PC-3 (cell line): Measurements from ENCODE around the gene DNAJC11. TPM values are rescaled to one million over a fixed set of nuclear protein-coding genes. Genes with fewer than 3 reads are reported as not detected.
"Not testable (repeated sequence)": the region's sequence is repeated elsewhere in the genome, so short reads cannot be mapped to it uniquely, and the experiment has no call there.

ENCODE experiments used
- ATAC-seq: fragments of 200-7000 bp; cut with Tn5 transposase; 2 replicates; pipeline ENCODE4 v1.9.1; 2020; ENCODE audit warnings: mild to moderate bottlenecking, moderate library complexity
- BruUV-seq: library from RNA; stranded (reverse); fragments of 400-500 nt; replicated peaks from 2 replicates; lab custom pipeline; 2021; lab: Mats Ljungman, UMichigan
- CTCF ChIA-PET: fragments of 300-600 bp; sonication (Branson Sonifier 250); formaldehyde crosslinking; loops from one replicate; lab custom pipeline; 2022; ENCODE audit warnings: antibody characterized with exemption; lab: Charles Lee
- POLR2A ChIA-PET: fragments of 300-600 bp; sonication (Branson Sonifier 250); formaldehyde crosslinking; loops from one replicate; lab custom pipeline; 2022; ENCODE audit warnings: antibody characterized with exemption; ENCODE audit not compliant: unreplicated experiment; lab: Charles Lee
- DNase-seq: peaks from one replicate; pipeline ENCODE4 v3.0.0-alpha.2; 2015
- H2AFZ ChIP-seq: fragments of 300-600 bp; sonication (generic); 2 replicates; pipeline ENCODE4 v1.6.0; 2016; ENCODE audit warnings: antibody characterized with exemption, low read length
- H3F3A ChIP-seq: fragments of 300-600 bp; sonication (generic); one replicate; pipeline ENCODE4 v1.6.0; 2017; ENCODE audit warnings: antibody characterized with exemption, low read length, control low read depth, mild to moderate bottlenecking; ENCODE audit not compliant: unreplicated experiment
- H3K27ac ChIP-seq: fragments of 300-600 bp; sonication (generic); 2 replicates; pipeline ENCODE4 v1.5.1; 2016; ENCODE audit warnings: mild to moderate bottlenecking, low read length
- H3K27me3 ChIP-seq: fragments of 300-600 bp; sonication (generic); 2 replicates; pipeline ENCODE4 v1.6.1; 2016; ENCODE audit warnings: low read length, mixed read lengths
- H3K36me3 ChIP-seq: fragments of 300-600 bp; sonication (generic); 2 replicates; pipeline ENCODE4 v1.6.1; 2016; ENCODE audit warnings: low read depth, mixed run types, low read length, mixed read lengths
- H3K4me1 ChIP-seq: fragments of 300-600 bp; sonication (generic); 2 replicates; pipeline ENCODE4 v1.5.1; 2016; ENCODE audit warnings: low read length; ENCODE audit not compliant: insufficient read depth
- H3K4me2 ChIP-seq: fragments of 300-600 bp; sonication (generic); 2 replicates; pipeline ENCODE4 v1.6.0; 2016; ENCODE audit warnings: low read length
- H3K4me3 ChIP-seq: fragments of 300-600 bp; sonication (generic); 2 replicates; pipeline ENCODE4 v1.5.1; 2016; ENCODE audit warnings: mild to moderate bottlenecking, low read length, mixed read lengths
- H3K79me2 ChIP-seq: fragments of 300-600 bp; sonication (generic); 2 replicates; pipeline ENCODE4 v1.6.1; 2017; ENCODE audit warnings: low read length, mixed read lengths
- H3K9ac ChIP-seq: fragments of 300-600 bp; sonication (generic); 2 replicates; pipeline ENCODE4 v1.6.0; 2016; ENCODE audit warnings: mild to moderate bottlenecking, low read length
- H3K9me2 ChIP-seq: fragments of 300-600 bp; sonication (generic); replicated peaks from 2 replicates; pipeline ENCODE4 v1.6.1; 2016; ENCODE audit warnings: mixed run types, low read length, mixed read lengths
- H3K9me3 ChIP-seq: fragments of 300-600 bp; sonication (generic); 2 replicates; pipeline ENCODE4 v1.6.1; 2016; ENCODE audit warnings: low read length, mixed read lengths
- H4K20me1 ChIP-seq: fragments of 300-600 bp; sonication (generic); 2 replicates; pipeline ENCODE4 v1.6.1; 2016; ENCODE audit warnings: low read length, mixed read lengths
- CTCF ChIP-seq: fragments of 300-600 bp; sonication (generic); conservative IDR thresholded peaks from 2 replicates; pipeline ENCODE4 v1.5.1; 2017; ENCODE audit warnings: antibody characterized with exemption, low read depth, mild to moderate bottlenecking, low read length
- EZH2 ChIP-seq: fragments of 300-600 bp; sonication (generic); IDR thresholded peaks from one replicate; pipeline ENCODE4 v1.6.1; 2017; ENCODE audit warnings: antibody characterized with exemption, mild to moderate bottlenecking, low read length; ENCODE audit not compliant: unreplicated experiment
- EZH2phosphoT487 ChIP-seq: fragments of 300-600 bp; sonication (generic); IDR thresholded peaks from 2 replicates; pipeline ENCODE4 v1.6.1; 2018; ENCODE audit warnings: mild to moderate bottlenecking, antibody characterized with exemption, low read length, borderline replicate concordance
- intact Hi-C: fragments of 100-400 bp; cut with micrococcal nuclease; formaldehyde crosslinking; loops from 2 replicates; pipeline ENCODE4 v1.9.0; 2023
- total RNA-seq: library from RNA; depleted of rRNA; stranded (reverse); fragments of >200 nt; gene quantifications from 2 replicates; pipeline ENCODE4 v1.2.3, GENCODE V29; 2014

Gene DNAJC11
- total RNA-seq, 1 experiment from 2014 or later: 105 TPM

GRCh38 chr1:6703016-6703415 is 1.4 kb upstream of the DNAJC11 start:
- Histone ChIP-seq H2AFZ (no peak overlapping the region), H3K9ac (no peak overlapping the region), H4K20me1 (no peaks in the 10 kb centered on the region), H3F3A (no peaks in the 10 kb centered on the region), H3K9me2 (no peaks in the 10 kb centered on the region), H3K4me2 (no peak overlapping the region), H3K4me3 (no peak overlapping the region), H3K27ac (no peak overlapping the region), H3K79me2 (peaks cover 36% of the 10 kb centered on the region), H3K9me3 (no peaks in the 10 kb centered on the region), H3K36me3 (no peaks in the 10 kb centered on the region; the same call in 1 of the 2 replicates), H3K4me1 (peaks cover 13% of the 10 kb centered on the region), H3K27me3 (peaks cover 16% of the 10 kb centered on the region)
- intact Hi-C loops: no loop called here
- CTCF ChIA-PET: no interaction called here
- no peak for ATAC-seq
- BruUV-seq: no TSS peak
- no peak for DNase-seq
- TF ChIP-seq CTCF: no peak
- TF ChIP-seq EZH2phosphoT487: no peak
- TF ChIP-seq EZH2: no peak
- POLR2A ChIA-PET: no interaction called here

GRCh38 chr1:6700853-6701436 is 671 bp downstream of the DNAJC11 start:
- CTCF ChIA-PET: interaction anchor here (0.6 to 0.8 kb wide), 4 partner anchors 14 to 948 kb away, joined by 3 to 6 read pairs (median 4); partner anchors contain the start of gene CAMTA1
- BruUV-seq: no TSS peak
- peak overlapping the region; percentile 49 for H3K27ac ChIP-seq
- H4K20me1 ChIP-seq: 0 out of 2 replicates have a peak, but pooled peaks cover under 1% of the 10 kb centered on the region
- ATAC-seq: no peak; the same call in 1 of the 2 replicates
- H3K9me3 ChIP-seq: no peaks in the 10 kb centered on the region
- H2AFZ ChIP-seq: peak overlapping the region; percentile 60
- H3K4me2 ChIP-seq: peak overlapping the region; percentile 88
- peaks cover 13% of the 10 kb centered on the region for H3K4me1 ChIP-seq
- POLR2A ChIA-PET: no interaction called here
- DNase-seq: no peak
- intact Hi-C loops: loop anchor here (2.0 kb wide), 1 partner anchor 84 kb away; the partner anchor contains the start of gene CAMTA1
- peaks cover 56% of the 10 kb centered on the region for H3K79me2 ChIP-seq
- H3F3A ChIP-seq: no peaks in the 10 kb centered on the region
- H3K4me3 ChIP-seq: peak overlapping the region; percentile 87
- peak overlapping the region; percentile 95 for H3K9ac ChIP-seq
- peaks cover under 1% of the 10 kb centered on the region; the same call in 1 of the 2 replicates for H3K36me3 ChIP-seq
- no peaks in the 10 kb centered on the region for H3K9me2 ChIP-seq
- no peaks in the 10 kb centered on the region for H3K27me3 ChIP-seq
- TF ChIP-seq EZH2phosphoT487 (no peak), CTCF (no peak), EZH2 (no peak)

- POLR2A ChIA-PET: not testable (repeated sequence)
Measured at GRCh38 chr1:6699915-6700314, 1.7 kb downstream of the DNAJC11 start.

More at GRCh38 chr1:6699915-6700314, 1.7 kb downstream of the DNAJC11 start:
- H3K79me2 ChIP-seq: peaks cover 65% of the 10 kb centered on the region
- H3K27me3 ChIP-seq, H3K9me2 ChIP-seq, H4K20me1 ChIP-seq, H3F3A ChIP-seq, DNase-seq, CTCF ChIA-PET, H3K36me3 ChIP-seq, H3K9ac ChIP-seq, H3K27ac ChIP-seq, ATAC-seq, H3K9me3 ChIP-seq, BruUV-seq, H2AFZ ChIP-seq: not testable (repeated sequence)
- peaks cover 13% of the 10 kb centered on the region for H3K4me1 ChIP-seq
- H3K4me3 ChIP-seq: peak overlapping the region; percentile 87; the same call in 1 of the 2 replicates
- intact Hi-C loops: loop anchor here (2.0 kb wide), 1 partner anchor 85 kb away; the partner anchor contains the start of gene CAMTA1
- H3K4me2 ChIP-seq: peak overlapping the region; percentile 88
